GM12875 (cell line): Measurements from ENCODE around the gene GPR55.

Experiments
- H3K4me3 ChIP-seq: one replicate; pipeline ENCODE4 v1.5.1; 2011; ENCODE audit warnings: low read depth, low read length, control low read depth
- TF ChIP-seq, protein P1 (sequence below): IDR thresholded peaks from 2 replicates; pipeline ENCODE4 v1.5.1; 2011; ENCODE audit warnings: low read depth, mild to moderate bottlenecking, control low read depth, inconsistent platforms, low read length, moderate library complexity, borderline replicate concordance; ENCODE audit not compliant: insufficient read depth

Gene GPR55

DNA sequence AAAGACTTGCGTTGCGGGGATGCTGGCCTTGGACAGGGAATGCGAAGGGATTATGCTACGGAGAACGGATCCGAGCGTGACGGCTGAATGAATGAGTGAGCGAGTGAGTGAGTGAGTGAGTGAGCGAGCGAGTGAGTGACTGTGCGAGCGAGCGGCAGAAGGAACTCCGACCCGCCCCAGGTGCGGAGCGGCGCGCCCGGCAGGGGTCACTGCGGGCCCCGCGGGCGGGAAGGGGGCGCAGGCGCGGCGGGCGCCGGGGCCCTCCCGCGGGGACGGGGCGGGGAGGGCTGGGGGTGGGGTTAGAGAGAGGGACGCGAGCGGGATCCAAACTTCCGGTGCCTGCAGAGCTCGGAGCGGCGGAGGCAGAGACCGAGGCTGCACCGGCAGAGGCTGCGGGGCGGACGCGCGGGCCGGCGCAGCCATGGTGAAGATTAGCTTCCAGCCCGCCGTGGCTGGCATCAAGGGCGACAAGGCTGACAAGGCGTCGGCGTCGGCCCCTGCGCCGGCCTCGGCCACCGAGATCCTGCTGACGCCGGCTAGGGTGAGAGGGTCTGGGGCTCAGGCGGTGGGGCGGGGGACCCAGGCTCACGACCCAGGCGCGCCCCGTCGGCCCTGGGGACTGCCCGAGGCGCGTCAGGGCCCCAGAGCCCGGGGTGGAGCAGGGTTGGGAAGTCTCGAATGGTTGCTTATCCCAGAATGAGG is 60.3 kb downstream of the GPR55 start, which contains the start of gene ITM2C:
Gene ITM2C, plus strand, starts transcription at position 338 of the 702 bp plus-strand sequence. Its CDS starts 84 bp downstream, at position 422.
- TF ChIP-seq, protein P1, sequence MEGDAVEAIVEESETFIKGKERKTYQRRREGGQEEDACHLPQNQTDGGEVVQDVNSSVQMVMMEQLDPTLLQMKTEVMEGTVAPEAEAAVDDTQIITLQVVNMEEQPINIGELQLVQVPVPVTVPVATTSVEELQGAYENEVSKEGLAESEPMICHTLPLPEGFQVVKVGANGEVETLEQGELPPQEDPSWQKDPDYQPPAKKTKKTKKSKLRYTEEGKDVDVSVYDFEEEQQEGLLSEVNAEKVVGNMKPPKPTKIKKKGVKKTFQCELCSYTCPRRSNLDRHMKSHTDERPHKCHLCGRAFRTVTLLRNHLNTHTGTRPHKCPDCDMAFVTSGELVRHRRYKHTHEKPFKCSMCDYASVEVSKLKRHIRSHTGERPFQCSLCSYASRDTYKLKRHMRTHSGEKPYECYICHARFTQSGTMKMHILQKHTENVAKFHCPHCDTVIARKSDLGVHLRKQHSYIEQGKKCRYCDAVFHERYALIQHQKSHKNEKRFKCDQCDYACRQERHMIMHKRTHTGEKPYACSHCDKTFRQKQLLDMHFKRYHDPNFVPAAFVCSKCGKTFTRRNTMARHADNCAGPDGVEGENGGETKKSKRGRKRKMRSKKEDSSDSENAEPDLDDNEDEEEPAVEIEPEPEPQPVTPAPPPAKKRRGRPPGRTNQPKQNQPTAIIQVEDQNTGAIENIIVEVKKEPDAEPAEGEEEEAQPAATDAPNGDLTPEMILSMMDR = peak; percentile 81
- H3K4me3 ChIP-seq = peak within 1 kb of the TSS; percentile 89

DNA sequence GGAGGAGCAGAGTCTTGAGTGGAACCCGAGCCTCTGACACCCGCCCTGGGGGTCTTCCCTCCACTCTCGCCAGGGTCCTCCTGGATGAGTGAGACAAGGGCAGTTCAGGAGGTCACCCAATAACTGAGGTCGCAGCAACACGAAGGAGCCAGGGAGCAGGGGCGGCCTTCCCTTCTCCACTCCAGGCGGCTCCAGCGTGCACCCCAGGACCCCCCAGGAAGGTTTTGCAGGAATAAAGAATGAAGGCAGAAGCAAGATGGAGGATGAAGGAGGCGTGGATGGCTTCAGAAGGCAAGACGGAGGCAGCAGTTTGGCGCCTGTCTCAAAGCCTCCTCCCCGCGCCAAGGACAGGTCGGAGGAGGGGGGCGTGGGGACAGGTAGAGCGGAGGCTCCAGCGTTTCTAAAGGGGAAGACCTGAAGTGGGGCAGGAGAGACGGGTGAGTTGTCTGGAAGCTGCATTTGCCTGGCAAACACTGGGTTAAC is 60.9 kb downstream of the GPR55 start:
- TF ChIP-seq, protein P1 = no peak
- peak overlapping the region; percentile 89 for H3K4me3 ChIP-seq

DNA sequence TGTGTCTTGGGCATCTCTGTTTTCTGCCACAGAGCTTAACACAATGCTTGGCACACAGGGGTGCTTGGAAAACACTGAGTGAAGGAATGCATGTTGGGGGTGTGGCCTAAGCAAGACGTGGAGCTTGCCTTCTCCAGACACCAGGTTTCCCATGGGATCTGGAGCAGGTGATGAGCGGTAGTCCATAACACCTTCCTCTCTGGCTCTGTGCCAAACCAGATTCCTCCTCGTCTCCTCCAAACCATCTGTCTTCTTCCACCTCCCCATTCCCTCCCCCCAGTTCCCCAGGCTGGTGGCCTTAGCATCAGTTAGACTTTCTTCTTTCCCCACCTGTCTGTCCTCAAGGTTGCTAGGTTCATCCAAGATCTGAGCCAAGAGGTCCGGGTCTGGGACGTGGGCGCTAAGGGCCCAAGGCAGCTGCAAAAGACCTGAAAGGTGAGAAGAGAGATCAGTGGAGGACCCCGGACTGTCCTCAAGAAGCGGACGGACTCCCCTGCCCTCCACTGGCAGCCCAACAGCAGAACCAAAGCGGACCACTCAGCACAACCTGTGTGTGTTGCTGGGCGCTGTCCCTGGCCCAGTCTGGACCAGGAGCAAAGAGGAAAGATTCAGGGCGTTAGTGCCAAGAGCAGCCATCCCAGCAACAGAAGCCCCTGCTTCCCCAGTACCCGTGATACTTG is 61.5 kb downstream of the GPR55 start:
- no peak overlapping the region for H3K4me3 ChIP-seq
- TF ChIP-seq, protein P1 = no peak

GRCh38 chr2:230863031-230863430 is 62.0 kb downstream of the GPR55 start:
- TF ChIP-seq, protein P1 = no peak
- no peak overlapping the region for H3K4me3 ChIP-seq

GRCh38 chr2:230862292-230862691 is 62.8 kb downstream of the GPR55 start:
- H3K4me3 ChIP-seq = no peak overlapping the region
- TF ChIP-seq, protein P1 = no peak

DNA sequence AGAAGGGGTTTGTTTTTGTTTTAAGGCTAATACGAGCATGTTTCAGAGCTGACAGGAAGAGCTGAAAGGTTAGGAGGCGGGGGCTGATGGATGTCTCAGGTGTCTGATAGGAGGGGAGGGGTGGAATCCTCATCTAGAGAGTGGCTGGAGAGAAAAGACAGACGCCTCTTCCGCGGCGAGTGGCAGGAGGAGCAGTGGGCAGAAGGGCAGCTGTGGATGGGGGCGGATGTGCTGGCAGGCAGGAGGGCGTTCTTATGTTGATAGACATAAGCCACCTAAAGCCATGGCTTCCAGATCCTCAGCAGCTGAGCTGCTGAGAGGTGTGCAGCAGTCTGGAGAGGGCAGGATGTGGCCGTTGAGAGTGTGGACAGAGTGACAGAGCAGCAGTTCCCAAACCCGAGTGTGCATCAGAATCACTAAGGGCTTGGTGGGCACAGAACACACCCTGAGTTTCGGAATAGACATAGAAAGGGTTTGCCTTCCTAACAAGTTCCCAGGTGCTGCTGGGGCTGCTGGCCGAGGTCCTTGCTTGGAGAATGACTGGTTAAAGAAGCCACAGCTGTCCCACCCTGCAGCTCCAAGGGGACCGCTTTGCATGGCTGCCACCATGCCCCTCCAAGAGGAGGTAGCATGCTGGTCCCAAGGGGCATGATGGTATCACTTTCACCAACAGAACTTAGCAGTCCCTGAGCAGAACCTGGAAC is 63.3 kb downstream of the GPR55 start:
- no peak overlapping the region for H3K4me3 ChIP-seq
- TF ChIP-seq, protein P1 = no peak
